Adrenal gland (tissue), 12 donors: ENCODE measurements around the gene HOMEZ. TPM values are rescaled to one million over a fixed set of nuclear protein-coding genes. Genes with fewer than 3 reads are reported as not detected.
"Not testable (repeated sequence)": the region's sequence is repeated elsewhere in the genome, so short reads cannot be mapped to it uniquely, and the experiment has no call there.

Experiments
- DNase-seq, 7 donors: peaks; one replicate each; pipeline ENCODE4 v3.0.0-alpha.2; 2019 to 2020
- H3K27ac ChIP-seq, 5 donors: fragments of 200-600 bp; sonication (generic) in 4 of 5; 1 replicate in 3 of 5; 2 replicates in 2 of 5; pipeline versions ENCODE4 v1.5.1 to v1.8.0; 2016 to 2020; ENCODE audit warnings: mild to moderate bottlenecking in 1 of 5
- H3K27me3 ChIP-seq: fragments of 200-600 bp; 2 replicates; pipeline ENCODE4 v1.8.0; 2021
- H3K36me3 ChIP-seq, 2 donors: fragments of 200-600 bp; replicated peaks in 1 of 2; 1 replicate in 1 of 2; 2 replicates in 1 of 2; pipeline versions ENCODE4 v1.5.1 to v1.8.0; 2018 to 2022
- H3K4me1 ChIP-seq, 2 donors: fragments of 200-600 bp; replicated peaks in 1 of 2; 1 replicate in 1 of 2; 2 replicates in 1 of 2; pipeline versions ENCODE4 v1.5.1 to v1.8.0; 2018 to 2021
- H3K4me3 ChIP-seq, 4 donors: fragments of 200-600 bp; sonication (generic) in 3 of 4; one replicate each; pipeline ENCODE4 v1.5.1; 2016 to 2018
- H3K9me3 ChIP-seq, 3 donors: fragments of 200-600 bp; sonication (generic) in 1 of 3; replicated peaks in 1 of 3; 1 replicate in 2 of 3; 2 replicates in 1 of 3; pipeline versions ENCODE4 v1.5.1 to v1.8.0; 2016 to 2021
- CTCF ChIP-seq, 6 experiments: fragments of 450-650 bp in 4 of 6; fragments of 200-600 bp in 2 of 6; sonication (generic) in 1 of 6; IDR thresholded peaks; 1 replicate in 5 of 6; 2 replicates in 1 of 6; pipeline versions ENCODE4 v1.5.1 to v1.8.0; 2016 to 2021; ENCODE audit warnings: antibody characterized with exemption in 6 of 6, mild to moderate bottlenecking in 2 of 6, moderate library complexity in 1 of 6
- POLR2A ChIP-seq, 2 donors: fragments of 450-650 bp; IDR thresholded peaks; one replicate each; pipeline ENCODE4 v1.6.1; 2017; ENCODE audit warnings: antibody characterized with exemption in 2 of 2, mild to moderate bottlenecking in 2 of 2, moderate library complexity in 1 of 2
- WGBS, 4 donors: extraction: QIAGEN DNeasy Blood & Tissue Kit in 2 of 4; methylation state at CpG; one replicate each; pipeline versions ENCODE4 v1.1.5 to v1.1.7; 2013 to 2017; 5-methylcytosine and 5-hydroxymethylcytosine counted together
- intact Hi-C, 2 donors: fragments of 100-400 bp; cut with DNase I; formaldehyde crosslinking; loops; one replicate each; pipeline versions ENCODE4 v1.14.1 to v1.15.0; 2022 to 2023
- polyA plus RNA-seq, 3 donors: library from polyadenylated mRNA; stranded (reverse); fragments of 200-250 nt in 2 of 3; fragments of 350-450 nt in 1 of 3; fragmentation: Illumina TruSeq in 1 of 3; extraction: RNeasy Lipid Tissue Mini Kit (QIAGEN cat#74804) in 1 of 3; gene quantifications; one replicate each; pipeline ENCODE4 v1.2.3, GENCODE V29; 2013 to 2014
- total RNA-seq, 9 donors: library from RNA; depleted of rRNA in 4 of 9; stranded (reverse); fragments of >200 nt in 4 of 9; fragments of 120-200 nt in 1 of 9; fragmentation: NEBNext Ultra II Directional in 1 of 9; extraction: Animal tissue kit (Norgen Biotek cat#: 25700) in 1 of 9; gene quantifications; one replicate each; pipeline versions ENCODE4 v1.1.0 to v1.2.4, GENCODE V29; 2013 to 2023
- donor health status: healthy with polysubstance abuse.
- donor health status: Bipolar disorder and iron deficiency.
- donor health status: DM: yes; HTN: yes; CAD: no.
- donor health status: DM: no; HTN: no; CAD: no.
- donor health status: DM: no; HTN: no; CAD: no.
- donor health status: DM: yes; HTN: yes; CAD: no.

HOMEZ gene
- total and polyA plus RNA-seq, 12 donors: 4.5 to 15.0 (median 9.0) TPM

DNA sequence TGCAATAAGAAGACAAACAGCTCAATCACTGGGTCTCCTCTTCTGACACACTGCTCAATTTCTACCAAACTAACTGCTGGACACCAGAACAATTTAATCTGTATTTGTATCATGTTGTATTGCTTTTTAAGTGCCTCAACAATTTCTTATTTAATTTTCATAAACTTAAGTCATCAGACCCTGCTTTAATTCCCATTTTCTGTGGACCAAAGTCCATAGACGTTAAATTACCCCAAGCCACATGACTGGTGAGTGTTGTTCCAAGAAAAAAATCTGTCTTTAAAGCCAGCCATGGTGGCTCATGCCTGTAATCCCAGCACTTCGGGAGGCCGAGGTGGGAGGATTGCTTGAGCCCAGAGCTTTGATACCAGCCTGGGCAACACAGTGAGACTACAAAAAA, 8.7 kb downstream of the HOMEZ start:
- no peak for DNase-seq
- Histone ChIP-seq H3K4me3 (no peak overlapping the region), H3K27me3 (no peaks in the 10 kb centered on the region), H3K4me1 (no peaks in the 10 kb centered on the region), H3K27ac (no peak overlapping the region), H3K36me3 (peaks cover 0 to 10% of the 10 kb centered on the region in 2 donors), H3K9me3 (no peaks in the 10 kb centered on the region)
- WGBS, 4 donors: 82 to 84% (median 84%) methylated on average over 3 of the region's 3 CpGs
- TF ChIP-seq POLR2A (IDR thresholded peaks at IDR 0.05) (no peak), CTCF (IDR thresholded peaks at IDR 0.05) (no peak)
- intact Hi-C loops: no loop called here

- H3K4me3 ChIP-seq: no peak overlapping the region
- intact Hi-C loops: no loop called here
- no peak for TF ChIP-seq POLR2A (IDR thresholded peaks at IDR 0.05)
- no peak for TF ChIP-seq CTCF (IDR thresholded peaks at IDR 0.05)
- H3K36me3 ChIP-seq: peaks cover 0 to 10% of the 10 kb centered on the region in 2 donors
- H3K27ac ChIP-seq: no peak overlapping the region
- no peak for DNase-seq
- H3K27me3 ChIP-seq: no peaks in the 10 kb centered on the region
- no peaks in the 10 kb centered on the region for H3K4me1 ChIP-seq
- H3K9me3 ChIP-seq: no peaks in the 10 kb centered on the region
- WGBS, 4 donors: 87 to 100% (median 94%) methylated on average over 2 of the region's 2 CpGs
These were observed 10.5 kb downstream of the HOMEZ start for GRCh38 chr14:23275412-23275811.

DNA sequence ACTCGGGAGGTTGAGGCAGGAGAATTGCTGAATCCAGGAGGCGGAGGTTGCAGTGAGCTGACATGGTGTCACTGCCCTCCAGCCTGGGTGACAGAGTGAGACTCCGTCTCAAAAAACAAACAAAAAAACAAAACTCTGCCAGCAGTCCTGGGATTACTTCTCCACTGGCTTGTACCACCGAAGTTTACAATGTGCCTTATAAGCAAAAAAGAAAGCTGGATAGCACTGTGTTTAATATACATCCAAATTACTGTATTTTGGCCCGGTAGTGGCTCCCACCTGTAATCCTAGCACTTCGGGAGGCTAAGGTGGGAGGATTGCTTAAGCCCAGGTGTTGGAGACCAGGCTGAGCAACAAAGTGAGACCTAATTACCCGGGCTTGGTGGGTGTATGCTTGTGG, 16.7 kb downstream of the HOMEZ start:
- intact Hi-C loops: loop anchor here in 1 of 2 donors (5.0 to 10.0 kb wide), 2 partner anchors 56 to 108 kb away; partner anchors contain the start of genes CMTM5 and PABPN1
- H3K4me1 ChIP-seq: no peaks in the 10 kb centered on the region
- no peak overlapping the region for H3K4me3 ChIP-seq
- no peak overlapping the region for H3K27ac ChIP-seq
- H3K36me3 ChIP-seq: no peaks in the 10 kb centered on the region
- no peaks in the 10 kb centered on the region for H3K27me3 ChIP-seq
- WGBS, 4 donors: 82 to 88% (median 87%) methylated on average over 7 of the region's 7 CpGs
- TF ChIP-seq POLR2A (IDR thresholded peaks at IDR 0.05) (no peak), CTCF (IDR thresholded peaks at IDR 0.05) (no peak)
- H3K9me3 ChIP-seq: no peaks in the 10 kb centered on the region
- DNase-seq: no peak

GRCh38 chr14:23260849-23261248, 25.1 kb downstream of the HOMEZ start:
- H3K9me3 ChIP-seq, H3K4me3 ChIP-seq, H3K36me3 ChIP-seq, H3K27ac ChIP-seq, DNase-seq, H3K4me1 ChIP-seq: not testable (repeated sequence)
- H3K27me3 ChIP-seq: peaks cover 10% of the 10 kb centered on the region
- intact Hi-C loops: loop anchor here in 1 of 2 donors (10.0 kb wide), 1 partner anchor 64 kb away; the partner anchor contains the start of gene PABPN1
- 58 to 73% (median 62%) methylated on average over 8 of the region's 8 CpGs for WGBS, 4 donors

GRCh38 chr14:23259426-23259825, 26.5 kb downstream of the HOMEZ start:
- H3K27me3 ChIP-seq: peaks cover 10% of the 10 kb centered on the region
- H3K4me3 ChIP-seq: no peak overlapping the region
- H3K4me1 ChIP-seq: no peaks in the 10 kb centered on the region
- no peaks in the 10 kb centered on the region for H3K36me3 ChIP-seq
- H3K27ac ChIP-seq: no peak overlapping the region
- no peaks in the 10 kb centered on the region for H3K9me3 ChIP-seq
- intact Hi-C loops: no loop called here
- TF ChIP-seq CTCF (IDR thresholded peaks at IDR 0.05) (no peak), POLR2A (IDR thresholded peaks at IDR 0.05) (no peak)
- no peak for DNase-seq
